Right lobe of liver (tissue), 4 donors: ENCODE data around the gene NF1.

Source experiments
- POLR2A ChIP-seq: fragments of 450-650 bp; IDR thresholded peaks from one replicate; pipeline ENCODE4 v1.6.1; 2017; ENCODE audit warnings: antibody characterized with exemption, mild to moderate bottlenecking
- TF ChIP-seq, protein P1 (sequence below), 4 donors: fragments of 200-600 bp in 3 of 4; fragments of 450-650 bp in 1 of 4; IDR thresholded peaks; one replicate each; pipeline versions ENCODE4 v1.5.1 to v1.8.0; 2016 to 2022; ENCODE audit warnings: antibody characterized with exemption in 4 of 4, mild to moderate bottlenecking in 2 of 4
- donor health status: DM: no; HTN: no; CAD: no.
- donor health status: DM: no; HTN: no; CAD: no.
- donor health status: DM: no; HTN: yes; CAD: no.

DNA sequence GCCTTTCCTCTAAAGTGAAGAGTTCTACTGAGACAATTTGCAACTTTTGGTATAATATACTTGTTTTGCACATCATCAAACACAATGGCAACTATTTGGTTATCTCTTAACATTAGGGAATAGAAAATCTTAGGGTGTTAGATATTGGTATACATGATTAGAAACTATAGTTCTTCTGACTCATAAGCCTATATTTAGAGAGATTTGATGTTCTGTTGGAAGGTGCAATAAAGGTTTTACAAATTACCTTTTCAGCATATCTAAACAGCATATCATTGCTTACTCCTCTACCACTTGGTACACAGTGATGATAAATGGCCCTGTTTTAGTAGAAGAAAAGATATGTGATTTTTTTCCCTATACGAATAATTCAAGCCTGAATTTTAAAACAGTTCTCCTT, 212.9 kb downstream of the NF1 start:
- TF ChIP-seq, protein P1, sequence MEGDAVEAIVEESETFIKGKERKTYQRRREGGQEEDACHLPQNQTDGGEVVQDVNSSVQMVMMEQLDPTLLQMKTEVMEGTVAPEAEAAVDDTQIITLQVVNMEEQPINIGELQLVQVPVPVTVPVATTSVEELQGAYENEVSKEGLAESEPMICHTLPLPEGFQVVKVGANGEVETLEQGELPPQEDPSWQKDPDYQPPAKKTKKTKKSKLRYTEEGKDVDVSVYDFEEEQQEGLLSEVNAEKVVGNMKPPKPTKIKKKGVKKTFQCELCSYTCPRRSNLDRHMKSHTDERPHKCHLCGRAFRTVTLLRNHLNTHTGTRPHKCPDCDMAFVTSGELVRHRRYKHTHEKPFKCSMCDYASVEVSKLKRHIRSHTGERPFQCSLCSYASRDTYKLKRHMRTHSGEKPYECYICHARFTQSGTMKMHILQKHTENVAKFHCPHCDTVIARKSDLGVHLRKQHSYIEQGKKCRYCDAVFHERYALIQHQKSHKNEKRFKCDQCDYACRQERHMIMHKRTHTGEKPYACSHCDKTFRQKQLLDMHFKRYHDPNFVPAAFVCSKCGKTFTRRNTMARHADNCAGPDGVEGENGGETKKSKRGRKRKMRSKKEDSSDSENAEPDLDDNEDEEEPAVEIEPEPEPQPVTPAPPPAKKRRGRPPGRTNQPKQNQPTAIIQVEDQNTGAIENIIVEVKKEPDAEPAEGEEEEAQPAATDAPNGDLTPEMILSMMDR (IDR thresholded peaks at IDR 0.05) = no peak
- TF ChIP-seq POLR2A = no peak
